ENCODE measurements around the gene TGFBRAP1. TPM values are rescaled to one million over a fixed set of nuclear protein-coding genes. Genes with fewer than 3 reads are reported as not detected.

The TGFBRAP1 gene
- total RNA-seq, 2 donors from 2014 or later: 16.8 to 19.7 TPM

DNA sequence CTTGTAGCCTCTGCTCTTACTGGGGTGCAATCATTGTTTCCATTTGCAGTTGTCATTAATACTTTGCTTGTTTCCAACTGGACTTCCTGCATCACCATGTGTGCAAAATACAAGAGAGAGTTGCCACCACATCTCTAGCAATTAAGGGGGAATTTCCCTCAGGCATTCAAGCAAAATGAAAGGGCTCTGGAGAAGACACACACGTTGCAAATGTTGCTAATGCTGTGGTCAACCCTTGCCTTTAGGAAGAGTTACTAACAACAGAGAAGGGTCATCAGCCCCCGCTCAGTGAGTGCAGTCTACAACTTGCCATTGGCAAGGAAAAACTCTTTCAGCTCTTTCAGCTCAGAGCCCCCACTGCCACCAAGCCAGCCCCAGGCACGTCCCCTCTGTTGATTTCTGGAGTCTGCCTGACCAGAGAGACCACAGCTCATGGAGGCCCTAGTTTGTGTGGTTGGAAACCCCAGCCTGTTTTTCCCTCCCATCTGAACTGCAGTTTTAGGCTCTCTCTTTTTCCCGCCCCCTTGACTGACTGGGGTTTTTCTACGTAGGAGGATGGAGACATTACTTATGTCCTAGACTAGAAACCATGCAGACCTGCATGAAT, 113.8 kb downstream of the TGFBRAP1 start:
- ATAC-seq: no peak
- intact Hi-C loops (cut with DNase I, micrococcal nuclease): no loop called here
- DNase-seq: no peak

Other genes starting within 250 kb of the TGFBRAP1 start
- not detected for gene GPR45, start 88.0 kb downstream of the TGFBRAP1 start, total RNA-seq
- gene C2orf49, start 7.8 kb upstream of the TGFBRAP1 start, total RNA-seq: 10 to 100 TPM; 12.2 TPM
- 100 to 1,000 TPM in 1 of 2 donors, 10 to 100 TPM in 1; 94.2 to 133 TPM for gene FHL2, start 69.3 kb upstream of the TGFBRAP1 start, total RNA-seq

All from left colon (tissue), 2 donors.